HG02885 (cell line): ENCODE data around the gene BDNF.
"Not testable (repeated sequence)": the region's sequence is repeated elsewhere in the genome, so short reads cannot be mapped to it uniquely, and the experiment has no call there.

Experiments used
- ATAC-seq: cut with Tn5 transposase; IDR thresholded peaks from one replicate; pipeline ENCODE4 v1.9.1; 2021; ENCODE audit warnings: mild to moderate bottlenecking; ENCODE audit not compliant: unreplicated experiment, poor library complexity

The BDNF gene

GRCh38 chr11:27673979-27674663 lies 26.1 kb downstream of the BDNF start:
- no peak for ATAC-seq

GRCh38 chr11:27672836-27673464 lies 27.3 kb downstream of the BDNF start:
- no peak for ATAC-seq

- not testable (repeated sequence) for ATAC-seq
Observed at GRCh38 chr11:27665508-27666101, 34.6 kb downstream of the BDNF start.

- no peak for ATAC-seq
Observed at GRCh38 chr11:27663326-27663725, 36.9 kb downstream of the BDNF start.

- ATAC-seq: no peak
Observed at GRCh38 chr11:27660171-27660570, 40.1 kb downstream of the BDNF start.

- ATAC-seq: no peak
Observed at GRCh38 chr11:27658535-27659236, 41.6 kb downstream of the BDNF start.

GRCh38 chr11:27656806-27657483 lies 43.3 kb downstream of the BDNF start:
- ATAC-seq: no peak

GRCh38 chr11:27656320-27656719 lies 43.9 kb downstream of the BDNF start:
- no peak for ATAC-seq

- no peak for ATAC-seq
Observed at GRCh38 chr11:27653990-27654758, 46.1 kb downstream of the BDNF start.

GRCh38 chr11:27651711-27652110 lies 48.5 kb downstream of the BDNF start:
- ATAC-seq: no peak

GRCh38 chr11:27650988-27651387 lies 49.3 kb downstream of the BDNF start:
- ATAC-seq: no peak

- no peak for ATAC-seq
Observed at GRCh38 chr11:27649800-27650199, 50.5 kb downstream of the BDNF start.

GRCh38 chr11:27648840-27649239 lies 51.4 kb downstream of the BDNF start:
- no peak for ATAC-seq

- ATAC-seq: no peak
Observed at GRCh38 chr11:27646051-27646818, 54.0 kb downstream of the BDNF start.

- no peak for ATAC-seq
Observed at GRCh38 chr11:27642954-27643353, 57.3 kb downstream of the BDNF start.

GRCh38 chr11:27640954-27641353 lies 59.3 kb downstream of the BDNF start:
- no peak for ATAC-seq

GRCh38 chr11:27635567-27636037 lies 64.7 kb downstream of the BDNF start:
- peak; percentile 77 for ATAC-seq

- not testable (repeated sequence) for ATAC-seq
Observed at GRCh38 chr11:27634776-27635175, 65.5 kb downstream of the BDNF start.

GRCh38 chr11:27634282-27634681 lies 66.0 kb downstream of the BDNF start:
- ATAC-seq: not testable (repeated sequence)
